Measurements from ENCODE around the gene MBNL1. TPM values are rescaled to one million over a fixed set of nuclear protein-coding genes. Genes with fewer than 3 reads are reported as not detected.

The MBNL1 gene
- total and polyA plus RNA-seq, 2 donors (not counting 3 experiments of a cell fraction or from before 2014, with no cell fraction given): 179 to 362 TPM

GRCh38 chr3:152405915-152406802, 137.4 kb downstream of the MBNL1 start:
- H3K79me2 ChIP-seq (ENCODE audit: control insufficient read depth, insufficient read depth, low read length): peaks cover 98% of the 10 kb centered on the region

GRCh38 chr3:152413240-152413639, 144.5 kb downstream of the MBNL1 start:
- Histone ChIP-seq H4K20me1 (replicated peaks; ENCODE audit: control insufficient read depth, extremely low read depth, insufficient read depth, low read length) (peaks cover 13% of the 10 kb centered on the region), H3K9me1 (replicated peaks; ENCODE audit: control insufficient read depth, extremely low read depth, insufficient read depth, low read length) (no peaks in the 10 kb centered on the region), H3K4me2 (ENCODE audit: insufficient read depth, low read length) (no peak overlapping the region), H3K9ac (replicated peaks; ENCODE audit: extremely low read depth, insufficient read depth, low read length) (no peak overlapping the region), H3K36me3 (ENCODE audit: control insufficient read depth in 2 of 2, extremely low read depth in 1 of 2, insufficient read depth in 2 of 2, low read length in 2 of 2) (peaks cover 11 to 27% of the 10 kb centered on the region in 2 experiments), H3K4me3 (replicated peaks in 1 of 3; ENCODE audit: insufficient read depth in 1 of 3, low read depth in 1 of 3, low read length in 3 of 3) (no peak overlapping the region), H3K27me3 (ENCODE audit: control insufficient read depth in 2 of 2, insufficient read depth in 2 of 2, low read length in 2 of 2) (no peaks in the 10 kb centered on the region), H3K79me2 (ENCODE audit: control insufficient read depth, insufficient read depth, low read length) (peaks cover 93% of the 10 kb centered on the region), H3K4me1 (ENCODE audit: control insufficient read depth, extremely low read depth, insufficient read depth, low read length) (no peaks in the 10 kb centered on the region), H3K9me3 (replicated peaks; ENCODE audit: control insufficient read depth, insufficient read depth, low read length) (no peaks in the 10 kb centered on the region), H3K27ac (ENCODE audit: insufficient read depth, low read depth, low read length) (no peak overlapping the region), H2AFZ (ENCODE audit: low read depth, low read length) (no peak overlapping the region)
- POLR2A ChIA-PET: no interaction called here
- dilution Hi-C loops (cut with MboI; ENCODE audit: extremely low pct_ligation_motif_present, low sequenced_read_pairs): no loop called here
- TF ChIP-seq POLR2AphosphoS5 (IDR thresholded peaks at IDR 0.05; ENCODE audit: insufficient read depth, low read depth, low read length) (no peak), FOS (IDR thresholded peaks at IDR 0.05; ENCODE audit: borderline replicate concordance, insufficient read depth, low read length) (no peak), POLR2A (IDR thresholded peaks at IDR 0.05; ENCODE audit: low read depth, low read length) (no peak), GATA2 (IDR thresholded peaks at IDR 0.05; ENCODE audit: insufficient read depth, insufficient read length, low read depth, low read length) (no peak), CTCF (IDR thresholded peaks at IDR 0.05; ENCODE audit: extremely low read depth in 1 of 2, insufficient read depth in 1 of 2, low read depth in 1 of 2, low read length in 2 of 2) (no peak), JUN (IDR thresholded peaks at IDR 0.05; ENCODE audit: borderline replicate concordance, insufficient read depth, insufficient read length, low read depth) (no peak), EZH2 (IDR thresholded peaks at IDR 0.05; ENCODE audit: borderline replicate concordance, low read depth, low read length, severe bottlenecking) (no peak), MAX (IDR thresholded peaks at IDR 0.05; ENCODE audit: insufficient read depth, insufficient read length) (no peak), MYC (IDR thresholded peaks at IDR 0.05; ENCODE audit: low read depth, low read length) (no peak)
- intact Hi-C loops (cut with micrococcal nuclease): no loop called here
- BruUV-seq (replicated peaks): no TSS peak
- CTCF ChIA-PET: interaction anchor here (0.9 to 1.6 kb wide), 4 partner anchors 11 to 342 kb away, joined by 3 to 5 read pairs (median 4); no protein-coding TSS in a partner anchor
- no peak for FAIRE-seq
- no peak for DNase-seq (ENCODE audit: low read depth, low spot score)

More at GRCh38 chr3:152405915-152406802, 137.4 kb downstream of the MBNL1 start:
- no TSS peak for BruUV-seq (replicated peaks)
- CTCF ChIA-PET: interaction anchor here (1.3 kb wide), 1 partner anchor 11 kb away, joined by 4 read pairs; no protein-coding TSS in a partner anchor
- H3K27ac ChIP-seq (ENCODE audit: insufficient read depth, low read depth, low read length): no peak overlapping the region
- H4K20me1 ChIP-seq (replicated peaks; ENCODE audit: control insufficient read depth, extremely low read depth, insufficient read depth, low read length): peaks cover 24% of the 10 kb centered on the region
- no peaks in the 10 kb centered on the region for H3K9me1 ChIP-seq (replicated peaks; ENCODE audit: control insufficient read depth, extremely low read depth, insufficient read depth, low read length)
- H3K4me2 ChIP-seq (ENCODE audit: insufficient read depth, low read length): no peak overlapping the region
- H3K36me3 ChIP-seq (ENCODE audit: control insufficient read depth in 2 of 2, extremely low read depth in 1 of 2, insufficient read depth in 2 of 2, low read length in 2 of 2): peaks cover 0 to 2% of the 10 kb centered on the region in 2 experiments
- H3K4me3 ChIP-seq (replicated peaks in 1 of 3; ENCODE audit: insufficient read depth in 1 of 3, low read depth in 1 of 3, low read length in 3 of 3): no peak overlapping the region
- no peaks in the 10 kb centered on the region for H3K9me3 ChIP-seq (replicated peaks; ENCODE audit: control insufficient read depth, insufficient read depth, low read length)
- no peaks in the 10 kb centered on the region for H3K27me3 ChIP-seq (ENCODE audit: control insufficient read depth in 2 of 2, insufficient read depth in 2 of 2, low read length in 2 of 2)
- POLR2A ChIA-PET: no interaction called here
- no peaks in the 10 kb centered on the region for H3K4me1 ChIP-seq (ENCODE audit: control insufficient read depth, extremely low read depth, insufficient read depth, low read length)
- TF ChIP-seq MAX (IDR thresholded peaks at IDR 0.05; ENCODE audit: insufficient read depth, insufficient read length) (no peak), GATA2 (IDR thresholded peaks at IDR 0.05; ENCODE audit: insufficient read depth, insufficient read length, low read depth, low read length) (no peak), FOS (IDR thresholded peaks at IDR 0.05; ENCODE audit: borderline replicate concordance, insufficient read depth, low read length) (no peak), MYC (IDR thresholded peaks at IDR 0.05; ENCODE audit: low read depth, low read length) (no peak), POLR2AphosphoS5 (IDR thresholded peaks at IDR 0.05; ENCODE audit: insufficient read depth, low read depth, low read length) (no peak), JUN (IDR thresholded peaks at IDR 0.05; ENCODE audit: borderline replicate concordance, insufficient read depth, insufficient read length, low read depth) (no peak), EZH2 (IDR thresholded peaks at IDR 0.05; ENCODE audit: borderline replicate concordance, low read depth, low read length, severe bottlenecking) (no peak)
- intact Hi-C loops (cut with micrococcal nuclease): no loop called here
- dilution Hi-C loops (cut with MboI; ENCODE audit: extremely low pct_ligation_motif_present, low sequenced_read_pairs): no loop called here
- no peak overlapping the region for H3K9ac ChIP-seq (replicated peaks; ENCODE audit: extremely low read depth, insufficient read depth, low read length)
- DNase-seq (ENCODE audit: low read depth, low spot score): no peak
- no peak for FAIRE-seq
- H2AFZ ChIP-seq (ENCODE audit: low read depth, low read length): no peak overlapping the region
